ENCODE results near the gene HNRNPR.
"Not testable (repeated sequence)": the region's sequence is repeated elsewhere in the genome, so short reads cannot be mapped to it uniquely, and the experiment has no call there.

Gene HNRNPR

DNA sequence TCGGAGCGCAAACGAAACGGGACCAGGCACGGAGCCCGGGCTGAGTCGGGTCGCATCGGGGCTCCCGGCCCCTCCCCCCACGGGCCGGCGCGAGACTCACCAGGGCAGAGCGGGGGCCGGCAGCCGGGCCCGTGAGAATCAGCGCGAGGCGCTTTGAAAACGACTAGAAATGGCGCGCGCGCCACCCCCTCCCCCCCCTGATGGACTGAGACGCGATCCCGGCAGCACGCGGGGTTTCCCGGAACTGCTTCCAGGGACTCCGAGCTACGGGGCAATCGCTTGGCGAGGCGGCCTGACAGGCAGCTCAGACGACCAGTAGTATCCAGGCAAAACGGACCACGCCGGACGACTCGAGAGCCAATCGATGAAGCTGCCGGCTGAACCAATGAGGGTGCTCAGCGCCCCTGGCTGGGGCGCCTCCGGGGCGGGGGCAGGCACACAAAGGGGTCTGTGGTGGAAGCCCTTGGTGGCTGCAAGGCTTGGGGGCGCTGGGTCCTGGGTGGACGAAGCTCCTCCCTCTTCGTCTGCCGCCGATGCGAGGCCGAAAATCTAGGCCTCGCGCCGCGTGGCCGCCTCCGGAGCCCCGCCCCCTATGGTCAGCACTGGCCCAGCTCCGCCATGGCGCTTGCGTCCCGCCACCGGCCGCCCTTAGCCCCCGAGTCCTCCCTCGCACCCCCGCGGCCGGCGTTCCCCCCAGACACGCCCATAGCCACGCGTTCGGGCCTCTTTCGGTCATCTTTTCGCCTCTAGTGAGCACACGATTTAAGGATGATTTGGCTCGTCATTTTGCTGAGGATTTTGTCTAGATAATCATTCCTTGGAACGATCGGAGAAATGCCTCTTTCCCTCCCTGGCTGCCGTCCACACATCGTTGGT, at the start of gene HNRNPR:
Gene HNRNPR (minus strand): TSS at position 174 of the 876 bp plus-strand sequence. CDS start 3,276 bp downstream, outside the sequence.
- peak; percentile 98 for DNase-seq

GRCh38 chr1:23393706-23394105, 49.6 kb upstream of the HNRNPR start:
- no peak for DNase-seq

DNA sequence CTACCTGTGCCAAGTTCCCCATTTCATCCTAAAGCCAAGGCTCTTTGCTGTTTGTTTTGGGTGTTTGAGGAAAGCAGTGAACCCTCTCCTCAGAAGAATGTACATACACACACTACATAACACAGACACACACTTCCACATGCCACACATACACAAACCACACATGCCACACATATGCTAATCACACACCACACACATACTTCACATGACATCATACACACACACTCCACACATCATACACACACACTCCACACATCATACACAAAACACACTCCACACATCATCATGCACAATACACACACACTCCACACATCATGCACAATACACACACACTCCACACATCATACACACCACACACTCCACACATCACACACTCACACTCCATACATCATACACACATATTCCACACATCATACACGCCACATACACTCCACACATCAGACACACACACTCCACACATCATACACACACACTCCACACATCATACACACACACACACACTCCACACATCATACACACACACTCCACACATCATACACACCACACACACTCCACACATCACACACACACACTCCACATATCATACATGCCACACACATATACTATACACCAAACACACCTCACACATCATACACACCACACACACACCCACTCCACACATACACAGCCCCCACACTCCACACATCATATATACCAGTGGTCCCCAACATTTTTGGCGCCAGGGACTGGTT, 48.2 kb upstream of the HNRNPR start:
- no peak for DNase-seq

DNA sequence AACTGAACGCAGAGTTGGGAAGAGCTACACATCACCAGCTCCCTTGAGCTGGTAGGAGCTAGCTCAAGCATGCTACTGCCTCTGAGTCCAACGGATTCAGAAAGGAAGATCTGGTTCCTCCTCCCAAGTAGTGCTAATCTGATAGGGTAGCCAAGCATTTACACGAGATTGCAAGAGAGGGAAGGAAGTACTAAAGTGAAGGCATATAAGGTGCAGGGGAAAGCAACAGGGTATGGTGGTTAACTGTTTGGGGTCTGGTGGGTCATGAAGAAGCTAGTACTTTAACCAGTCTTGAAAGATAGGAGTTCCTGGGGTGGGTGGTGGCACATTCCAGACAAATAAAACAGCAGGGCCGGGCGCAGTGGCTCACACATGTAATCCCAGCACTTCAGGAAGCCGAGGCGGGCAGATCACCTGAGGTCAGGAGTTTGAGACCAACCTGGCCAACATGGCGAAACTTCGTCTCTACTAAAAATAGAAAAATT, 45.8 kb upstream of the HNRNPR start:
- DNase-seq = no peak

DNA sequence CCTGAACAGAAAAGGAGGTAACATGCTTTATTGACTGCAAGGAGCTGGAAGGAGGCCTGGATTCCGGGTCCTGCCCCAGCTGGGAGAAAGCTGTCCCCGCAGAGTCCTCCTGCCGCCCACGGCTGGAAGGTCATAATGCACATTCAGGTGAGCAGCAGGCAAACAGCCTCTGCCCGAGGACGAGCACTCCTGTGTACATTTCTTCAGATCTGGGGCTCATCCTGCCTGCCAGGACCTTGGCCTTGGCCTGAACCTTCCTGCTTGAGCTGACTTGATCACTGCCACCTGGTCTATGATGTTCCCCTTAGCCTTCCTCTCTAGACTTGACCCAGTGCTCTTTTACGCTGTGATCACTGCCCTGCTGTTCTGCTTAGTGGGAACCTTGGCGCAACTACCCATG, 43.4 kb upstream of the HNRNPR start:
- no peak for DNase-seq

DNA sequence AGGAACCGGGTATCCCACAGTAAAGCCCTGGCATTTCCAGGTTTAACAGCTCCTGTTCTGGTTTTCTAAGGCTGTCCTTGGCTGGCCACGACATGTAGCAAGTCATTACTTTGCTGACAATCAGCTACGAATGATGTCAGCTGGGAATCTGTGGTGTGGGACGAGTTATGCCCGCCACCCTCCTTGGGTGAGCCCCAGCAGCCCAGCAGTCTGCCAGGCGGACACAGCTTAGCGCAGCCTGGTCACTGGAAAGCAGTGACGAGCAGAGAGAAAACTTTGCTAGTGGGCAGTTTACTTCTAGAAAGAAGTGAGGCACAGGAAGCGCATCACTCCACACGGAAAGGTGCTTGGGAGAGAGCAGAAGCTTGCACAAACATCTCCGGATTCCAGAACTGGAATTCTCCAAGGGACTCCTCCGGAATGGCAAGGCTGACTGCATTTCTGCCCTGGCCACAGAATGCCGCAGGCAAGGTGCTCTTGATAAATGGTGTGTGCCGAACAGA, 41.1 kb upstream of the HNRNPR start:
- no peak for DNase-seq

DNA sequence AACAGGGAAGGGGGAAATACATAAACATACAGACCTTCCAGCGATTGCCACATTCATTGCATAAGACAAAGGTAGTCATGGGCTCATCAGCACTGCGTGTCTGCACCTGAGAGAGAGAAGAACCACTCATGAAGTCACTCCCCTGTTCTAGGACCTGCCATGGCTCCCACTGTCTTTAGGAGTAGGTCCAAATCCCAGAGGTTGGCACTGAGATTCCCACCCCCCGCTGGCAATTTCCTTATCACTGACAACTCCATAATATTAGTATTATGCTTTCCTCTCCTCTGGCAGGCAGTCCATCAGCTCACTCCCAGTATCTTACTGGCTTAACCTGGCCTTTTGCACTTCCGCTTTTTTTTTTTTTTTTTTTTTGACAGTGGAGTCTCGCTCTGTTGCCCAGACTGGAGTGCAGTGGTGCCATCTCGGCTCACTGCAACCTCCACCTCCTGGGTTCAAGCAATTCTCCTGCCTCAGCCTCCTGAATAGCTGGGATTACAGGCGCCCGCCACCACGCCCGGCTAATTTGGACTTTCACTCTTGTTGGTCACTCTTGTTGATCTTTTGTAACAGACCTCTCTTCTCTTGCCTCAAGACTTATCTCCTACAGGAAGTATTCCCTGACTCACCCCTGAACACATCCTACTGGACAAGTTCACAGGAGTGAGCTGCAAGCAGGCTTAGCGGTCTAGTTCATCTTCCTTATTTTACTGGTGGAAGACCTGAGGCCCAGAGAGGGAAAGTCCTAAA, 40.4 kb upstream of the HNRNPR start:
- DNase-seq = no peak

- DNase-seq = no peak
Observed at GRCh38 chr1:23383577-23384311, 39.7 kb upstream of the HNRNPR start.

DNA sequence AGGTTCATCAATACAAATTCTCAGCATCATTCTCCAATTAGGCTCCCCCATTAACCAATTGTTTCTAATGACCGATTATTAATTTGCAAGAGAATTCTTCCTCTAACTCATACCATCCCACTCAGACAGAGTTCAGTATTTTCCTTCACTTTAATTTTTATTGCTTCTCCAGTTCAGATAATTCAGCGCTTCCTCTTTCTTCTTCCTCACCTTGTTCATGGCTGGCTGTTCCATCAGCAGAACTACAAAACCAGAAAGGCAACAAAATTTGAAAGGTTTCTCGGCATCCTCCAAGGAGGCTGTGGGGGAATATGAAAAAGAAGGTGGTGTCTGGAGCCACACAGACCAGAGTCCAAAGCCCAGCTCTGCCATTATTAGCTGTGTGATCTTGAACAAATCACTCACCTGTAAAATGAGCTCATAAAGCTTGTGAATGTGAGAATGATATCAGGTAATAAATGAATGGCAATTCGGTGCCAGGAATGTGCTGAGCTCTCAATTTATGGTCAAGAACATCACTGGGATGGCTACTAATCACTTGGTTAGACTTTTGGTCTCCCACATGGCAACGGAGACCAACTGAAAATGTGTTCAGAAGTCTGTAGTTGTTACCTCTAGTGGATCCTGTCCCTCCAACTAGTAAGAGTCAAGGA, 37.3 kb upstream of the HNRNPR start:
- no peak for DNase-seq

- DNase-seq = no peak
Observed at GRCh38 chr1:23380719-23381118, 36.6 kb upstream of the HNRNPR start.

- not testable (repeated sequence) for DNase-seq
Observed at GRCh38 chr1:23380236-23380635, 36.2 kb upstream of the HNRNPR start.

- DNase-seq = no peak
Observed at GRCh38 chr1:23376890-23377811, 33.1 kb upstream of the HNRNPR start.

DNA sequence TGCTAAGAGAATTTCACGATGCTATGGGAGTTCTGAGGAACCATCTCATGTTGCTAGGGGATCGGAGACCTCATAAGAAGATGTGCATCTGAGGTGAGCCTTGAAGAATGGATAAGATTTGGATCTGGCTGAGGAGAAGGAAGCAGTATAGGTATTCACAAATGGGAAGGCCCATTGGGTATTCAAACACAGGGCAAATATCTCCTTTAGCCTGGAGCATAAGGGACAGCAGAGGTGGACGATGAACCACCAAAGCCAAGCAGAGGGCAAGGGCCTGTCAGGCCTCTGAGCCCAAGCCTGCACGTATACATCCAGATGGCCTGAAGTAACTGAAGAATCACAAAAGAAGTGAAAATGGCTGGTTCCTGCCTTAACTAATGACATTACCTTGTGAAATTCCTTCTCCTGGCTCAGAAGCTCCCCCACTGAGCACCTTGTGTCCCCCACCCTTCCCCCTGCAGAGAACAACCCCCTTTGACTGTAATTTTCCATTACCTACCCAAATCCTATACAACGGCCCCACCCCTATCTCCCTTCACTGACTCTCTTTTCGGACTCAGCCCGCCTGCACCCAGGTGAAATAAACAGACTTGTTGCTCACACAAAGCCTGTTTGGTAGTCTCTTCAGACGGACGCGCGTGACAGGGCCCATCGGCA, 30.1 kb upstream of the HNRNPR start:
- DNase-seq = not testable (repeated sequence)

- DNase-seq = no peak
Observed at GRCh38 chr1:23371987-23372880, 28.1 kb upstream of the HNRNPR start.

GRCh38 chr1:23370709-23371584, 26.9 kb upstream of the HNRNPR start:
- no peak for DNase-seq

DNA sequence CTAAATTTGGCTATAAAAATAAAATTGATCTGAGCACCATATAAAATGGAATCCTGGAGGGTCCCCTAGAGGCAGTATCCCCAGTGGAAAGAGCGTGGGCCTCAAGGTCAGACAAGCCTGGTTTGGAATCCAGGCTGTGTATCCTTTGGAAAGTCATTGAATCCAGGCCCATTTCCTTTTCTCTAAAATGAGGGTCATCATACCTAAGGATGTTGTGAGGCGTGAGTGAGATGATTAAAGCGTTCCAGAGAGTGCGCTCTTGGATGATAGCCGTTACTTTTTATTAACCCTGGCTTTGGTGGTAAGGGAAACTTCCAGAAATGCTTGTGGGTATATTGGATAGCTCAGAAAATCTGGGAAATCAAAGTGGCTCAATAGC, 26.2 kb upstream of the HNRNPR start:
- no peak for DNase-seq

DNA sequence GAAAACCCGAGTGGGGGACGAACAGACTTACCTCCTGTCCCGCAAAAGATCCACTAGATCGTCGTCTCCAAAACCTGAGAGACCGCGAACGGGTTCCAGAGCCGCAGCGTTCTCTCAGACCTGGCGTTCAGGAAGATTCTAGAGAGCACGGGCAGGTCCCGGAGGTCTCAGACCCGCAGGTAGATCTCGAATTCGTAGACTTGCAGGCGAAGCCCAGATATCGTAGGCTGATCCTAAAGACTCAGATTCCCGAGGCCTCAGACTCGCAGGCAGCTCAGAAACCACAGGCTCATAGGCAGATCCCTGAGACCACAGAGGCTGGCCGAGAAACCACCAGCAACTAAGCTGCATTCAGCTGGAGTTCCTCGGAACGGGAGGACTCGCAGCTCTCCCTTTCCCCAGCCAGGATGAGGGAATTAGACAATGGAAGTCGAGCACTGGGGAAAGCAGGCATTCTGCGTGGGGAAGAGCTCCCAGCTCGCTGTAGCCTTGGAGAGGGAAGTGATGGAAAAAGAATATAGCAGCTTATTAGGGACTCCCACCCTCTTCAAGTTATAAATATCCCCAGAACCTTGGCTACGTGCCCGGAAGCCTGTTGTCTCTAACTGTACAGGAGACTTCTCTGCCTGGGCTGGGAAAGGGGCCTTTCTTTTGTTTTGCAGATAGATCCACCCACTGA, 25.4 kb upstream of the HNRNPR start, which contains the start of gene ZNF436:
Gene ZNF436 (minus strand): TSS at position 502 of the 679 bp plus-strand sequence. CDS start 1,831 bp downstream, outside the sequence.
- DNase-seq = peak; percentile 53

Measured in CD4-positive, alpha-beta T cell treated with Interleukin-17A for 4 hours (primary cell).